Ishikawa (cell line): ENCODE measurements around the gene ALDH1A3.

Source experiments
- CEBPB ChIP-seq: IDR thresholded peaks from 2 replicates; pipeline ENCODE4 v1.6.1; 2012
- CREB1 ChIP-seq: IDR thresholded peaks from 2 replicates; pipeline ENCODE4 v1.6.1; 2012; ENCODE audit warnings: low read depth
- EGR1 ChIP-seq: IDR thresholded peaks from 2 replicates; pipeline ENCODE4 v1.6.1; 2012
- EP300 ChIP-seq: IDR thresholded peaks from 2 replicates; pipeline ENCODE4 v1.6.1; 2012; ENCODE audit warnings: borderline replicate concordance
- FOXM1 ChIP-seq: IDR thresholded peaks from 2 replicates; pipeline ENCODE4 v1.6.1; 2012; ENCODE audit warnings: low read depth, borderline replicate concordance
- MAX ChIP-seq: IDR thresholded peaks from 2 replicates; pipeline ENCODE4 v1.6.1; 2012
- NFIC ChIP-seq: IDR thresholded peaks from 2 replicates; pipeline ENCODE4 v1.6.1; 2012
- RAD21 ChIP-seq: IDR thresholded peaks from 2 replicates; pipeline ENCODE4 v1.6.1; 2012; ENCODE audit warnings: low read depth
- REST ChIP-seq: IDR thresholded peaks from 2 replicates; pipeline ENCODE4 v1.6.1; 2012; ENCODE audit warnings: low read depth, mild to moderate bottlenecking
- TAF1 ChIP-seq: IDR thresholded peaks from 2 replicates; pipeline ENCODE4 v1.6.1; 2012; ENCODE audit warnings: low read depth, mild to moderate bottlenecking
- TCF12 ChIP-seq: IDR thresholded peaks from 2 replicates; pipeline ENCODE4 v1.6.1; 2012; ENCODE audit warnings: low read depth
- TEAD4 ChIP-seq: IDR thresholded peaks from 2 replicates; pipeline ENCODE4 v1.6.1; 2012
- USF1 ChIP-seq: IDR thresholded peaks from 2 replicates; pipeline ENCODE4 v1.6.1; 2012
- YY1 ChIP-seq: IDR thresholded peaks from 2 replicates; pipeline ENCODE4 v1.6.1; 2012; ENCODE audit warnings: low read depth
- ZBTB7A ChIP-seq: IDR thresholded peaks from 2 replicates; pipeline ENCODE4 v1.6.1; 2012; ENCODE audit warnings: low read depth

Gene ALDH1A3

GRCh38 chr15:100844167-100844566 is 35.5 kb upstream of the ALDH1A3 start:
- TF ChIP-seq EGR1: no peak
- TF ChIP-seq RAD21: no peak
- TF ChIP-seq YY1: no peak
- no peak for TF ChIP-seq CREB1
- no peak for TF ChIP-seq USF1
- no peak for TF ChIP-seq TEAD4

GRCh38 chr15:100844778-100845177 is 34.9 kb upstream of the ALDH1A3 start:
- TF ChIP-seq NFIC: no peak
- no peak for TF ChIP-seq MAX
- TF ChIP-seq REST: no peak

- TF ChIP-seq USF1 (no peak), ZBTB7A (no peak), TAF1 (no peak), FOXM1 (no peak), CREB1 (no peak), EP300 (no peak), TCF12 (no peak), TEAD4 (no peak), CEBPB (no peak), MAX (no peak), YY1 (no peak), REST (no peak), EGR1 (no peak), NFIC (no peak), RAD21 (no peak)
Observed at GRCh38 chr15:100847194-100847593, 32.4 kb upstream of the ALDH1A3 start.

- peak; percentile 22; the same call in 1 of the 2 replicates for TF ChIP-seq TCF12
- TF ChIP-seq FOXM1: no peak
- no peak for TF ChIP-seq TEAD4
- TF ChIP-seq RAD21: no peak; the same call in 1 of the 2 replicates
- no peak for TF ChIP-seq NFIC
- no peak; the same call in 1 of the 2 replicates for TF ChIP-seq ZBTB7A
- TF ChIP-seq MAX: peak; percentile 85; the same call in 1 of the 2 replicates
- TF ChIP-seq EP300: no peak
- TF ChIP-seq YY1: 0 out of 2 replicates have a peak, but pooled peaks have one; percentile 23
- TF ChIP-seq USF1: no peak
- TF ChIP-seq CREB1: no peak
- TF ChIP-seq EGR1: no peak
- no peak for TF ChIP-seq REST
Observed at GRCh38 chr15:100849021-100849854, 30.4 kb upstream of the ALDH1A3 start.
